Neural cell (in vitro differentiated cells): ENCODE results near the gene FXYD6. TPM values are rescaled to one million over a fixed set of nuclear protein-coding genes. Genes with fewer than 3 reads are reported as not detected.

Experiments used
- H2AFZ ChIP-seq: fragments of 200-600, 300-800 bp; sonication (generic), shearing (Covaris generic); 2 replicates; pipeline ENCODE4 v1.6.0; 2014; ENCODE audit warnings: low read depth, mild to moderate bottlenecking, antibody characterized with exemption, low read length, moderate library complexity
- H3F3A ChIP-seq: fragments of 200-600 bp; shearing (Covaris generic); 2 replicates; pipeline ENCODE4 v1.6.1; 2016; ENCODE audit warnings: mild to moderate bottlenecking, moderate library complexity, mixed read lengths, antibody characterized with exemption, low read length; ENCODE audit not compliant: insufficient read depth, poor library complexity, severe bottlenecking
- H3K27ac ChIP-seq: fragments of 200-600, 300-800 bp; sonication (generic), shearing (Covaris generic); 2 replicates; pipeline ENCODE4 v1.5.1; 2014; ENCODE audit warnings: mild to moderate bottlenecking, low read length, moderate library complexity
- H3K27me3 ChIP-seq: fragments of 300-800, 200-600 bp; sonication (generic), shearing (Covaris generic); 2 replicates; pipeline ENCODE4 v1.6.0; 2014; ENCODE audit warnings: mild to moderate bottlenecking, low read depth, low read length, moderate library complexity; ENCODE audit not compliant: insufficient read depth
- H3K36me3 ChIP-seq: fragments of 300-800, 200-600 bp; sonication (generic), shearing (Covaris generic); 2 replicates; pipeline ENCODE4 v1.5.1; 2014; ENCODE audit warnings: mild to moderate bottlenecking, antibody characterized with exemption, low read length, moderate library complexity; ENCODE audit not compliant: insufficient read depth
- H3K4me2 ChIP-seq: fragments of 300-800, 200-600 bp; sonication (generic), shearing (Covaris generic); 2 replicates; pipeline ENCODE4 v1.6.0; 2014; ENCODE audit warnings: mild to moderate bottlenecking, low read length
- H3K4me3 ChIP-seq: fragments of 300-800, 200-600 bp; sonication (generic), shearing (Covaris generic); 2 replicates; pipeline ENCODE4 v1.5.1; 2014; ENCODE audit warnings: mild to moderate bottlenecking, low read length, moderate library complexity
- H3K79me2 ChIP-seq: fragments of 200-600 bp; shearing (Covaris generic); replicated peaks from 2 replicates; pipeline ENCODE4 v1.6.0; 2014; ENCODE audit warnings: mild to moderate bottlenecking, low read length, moderate library complexity; ENCODE audit not compliant: insufficient read depth
- H3K9ac ChIP-seq: fragments of 300-800, 200-600 bp; sonication (generic), shearing (Covaris generic); 2 replicates; pipeline ENCODE4 v1.6.1; 2016; ENCODE audit warnings: mild to moderate bottlenecking, low read length, mixed read lengths
- H3K9me2 ChIP-seq: fragments of 200-600 bp; shearing (Covaris generic); 2 replicates; pipeline ENCODE4 v1.6.1; 2016; ENCODE audit warnings: mild to moderate bottlenecking, low read length, mixed read lengths; ENCODE audit not compliant: insufficient read depth
- H3K9me3 ChIP-seq: fragments of 200-600, 300-800 bp; sonication (generic), shearing (Covaris generic); 2 replicates; pipeline ENCODE4 v1.6.1; 2016; ENCODE audit warnings: mild to moderate bottlenecking, mixed run types, low read length, moderate library complexity, mixed read lengths
- H4K20me1 ChIP-seq: fragments of 200-600 bp; shearing (Covaris generic); 2 replicates; pipeline ENCODE4 v1.6.1; 2016; ENCODE audit warnings: mild to moderate bottlenecking, mixed run types; ENCODE audit not compliant: insufficient read depth
- EP300 ChIP-seq: fragments of 450-650 bp; conservative IDR thresholded peaks from 2 replicates; pipeline ENCODE4 v1.6.1; 2014; ENCODE audit warnings: antibody characterized with exemption, mild to moderate bottlenecking, moderate library complexity; ENCODE audit not compliant: poor library complexity, severe bottlenecking
- EZH2 ChIP-seq: fragments of 200-600, 300-800 bp; shearing (Covaris generic), sonication (generic); IDR thresholded peaks from 2 replicates; pipeline ENCODE4 v1.6.1; 2014; ENCODE audit warnings: antibody characterized with exemption, low read length, borderline replicate concordance, mild to moderate bottlenecking; ENCODE audit not compliant: insufficient read depth, poor library complexity, severe bottlenecking
- MXI1 ChIP-seq: fragments of 450-650 bp; conservative IDR thresholded peaks from 2 replicates; pipeline ENCODE4 v1.6.1; 2014; ENCODE audit warnings: antibody characterized with exemption, mild to moderate bottlenecking; ENCODE audit not compliant: poor library complexity, severe bottlenecking
- POLR2AphosphoS5 ChIP-seq: IDR thresholded peaks from 2 replicates; pipeline ENCODE4 v1.6.1; 2012
- RAD21 ChIP-seq: fragments of 450-650 bp; conservative IDR thresholded peaks from 2 replicates; pipeline ENCODE4 v1.6.1; 2014; ENCODE audit warnings: antibody characterized with exemption, mild to moderate bottlenecking, moderate library complexity
- SMC3 ChIP-seq: fragments of 450-650 bp; conservative IDR thresholded peaks from 2 replicates; pipeline ENCODE4 v1.6.1; 2014; ENCODE audit warnings: antibody characterized with exemption, mild to moderate bottlenecking, moderate library complexity; ENCODE audit not compliant: poor library complexity
- TAF1 ChIP-seq: IDR thresholded peaks from 2 replicates; pipeline ENCODE4 v1.6.1; 2012; ENCODE audit warnings: low read depth
- polyA plus RNA-seq: library from polyadenylated mRNA; depleted of rRNA; stranded (reverse); fragments of >200 nt; gene quantifications from 2 replicates; pipeline ENCODE4 v1.2.3, GENCODE V29; 2014
- TF ChIP-seq, protein P1 (sequence below): fragments of 450-650 bp; IDR thresholded peaks from 2 replicates; pipeline ENCODE4 v1.5.1; 2014; ENCODE audit warnings: antibody characterized with exemption, mild to moderate bottlenecking, moderate library complexity; ENCODE audit not compliant: poor library complexity, severe bottlenecking
- TF ChIP-seq, protein P2 (sequence below): IDR thresholded peaks from 2 replicates; pipeline ENCODE4 v1.6.1; 2012; ENCODE audit warnings: borderline replicate concordance

FXYD6 gene
- polyA plus RNA-seq, 1 donor from 2014 or later = 218 TPM

DNA sequence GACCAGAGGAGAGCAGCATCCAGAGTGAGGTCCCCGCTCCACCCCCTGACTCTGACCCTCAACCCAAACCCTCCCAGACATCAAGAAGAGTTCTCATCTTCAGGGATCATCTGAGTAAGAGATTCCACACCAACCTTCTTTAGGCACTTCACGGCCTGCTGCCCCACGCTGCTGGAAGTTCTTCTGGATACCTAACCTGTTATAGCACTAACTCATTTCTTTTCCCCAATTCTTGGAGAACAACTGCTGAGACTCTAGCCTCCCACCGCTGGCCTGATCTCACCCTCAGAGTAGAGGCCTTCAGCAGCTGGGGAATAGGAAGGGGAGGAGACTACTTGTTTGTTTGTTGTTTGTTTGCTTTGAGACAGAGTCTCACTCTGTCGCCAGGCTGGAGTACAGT lies 45.4 kb upstream of the FXYD6 start:
- H3K27me3 ChIP-seq = no peaks in the 10 kb centered on the region
- H4K20me1 ChIP-seq = no peaks in the 10 kb centered on the region
- H3K9me2 ChIP-seq = no peaks in the 10 kb centered on the region
- TF ChIP-seq, protein P1, sequence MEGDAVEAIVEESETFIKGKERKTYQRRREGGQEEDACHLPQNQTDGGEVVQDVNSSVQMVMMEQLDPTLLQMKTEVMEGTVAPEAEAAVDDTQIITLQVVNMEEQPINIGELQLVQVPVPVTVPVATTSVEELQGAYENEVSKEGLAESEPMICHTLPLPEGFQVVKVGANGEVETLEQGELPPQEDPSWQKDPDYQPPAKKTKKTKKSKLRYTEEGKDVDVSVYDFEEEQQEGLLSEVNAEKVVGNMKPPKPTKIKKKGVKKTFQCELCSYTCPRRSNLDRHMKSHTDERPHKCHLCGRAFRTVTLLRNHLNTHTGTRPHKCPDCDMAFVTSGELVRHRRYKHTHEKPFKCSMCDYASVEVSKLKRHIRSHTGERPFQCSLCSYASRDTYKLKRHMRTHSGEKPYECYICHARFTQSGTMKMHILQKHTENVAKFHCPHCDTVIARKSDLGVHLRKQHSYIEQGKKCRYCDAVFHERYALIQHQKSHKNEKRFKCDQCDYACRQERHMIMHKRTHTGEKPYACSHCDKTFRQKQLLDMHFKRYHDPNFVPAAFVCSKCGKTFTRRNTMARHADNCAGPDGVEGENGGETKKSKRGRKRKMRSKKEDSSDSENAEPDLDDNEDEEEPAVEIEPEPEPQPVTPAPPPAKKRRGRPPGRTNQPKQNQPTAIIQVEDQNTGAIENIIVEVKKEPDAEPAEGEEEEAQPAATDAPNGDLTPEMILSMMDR = no peak
- TF ChIP-seq TAF1 (no peak), SMC3 (no peak), POLR2AphosphoS5 (no peak), RAD21 (no peak), EP300 (no peak), EZH2 (no peak), MXI1 (no peak)
- TF ChIP-seq, protein P2, sequence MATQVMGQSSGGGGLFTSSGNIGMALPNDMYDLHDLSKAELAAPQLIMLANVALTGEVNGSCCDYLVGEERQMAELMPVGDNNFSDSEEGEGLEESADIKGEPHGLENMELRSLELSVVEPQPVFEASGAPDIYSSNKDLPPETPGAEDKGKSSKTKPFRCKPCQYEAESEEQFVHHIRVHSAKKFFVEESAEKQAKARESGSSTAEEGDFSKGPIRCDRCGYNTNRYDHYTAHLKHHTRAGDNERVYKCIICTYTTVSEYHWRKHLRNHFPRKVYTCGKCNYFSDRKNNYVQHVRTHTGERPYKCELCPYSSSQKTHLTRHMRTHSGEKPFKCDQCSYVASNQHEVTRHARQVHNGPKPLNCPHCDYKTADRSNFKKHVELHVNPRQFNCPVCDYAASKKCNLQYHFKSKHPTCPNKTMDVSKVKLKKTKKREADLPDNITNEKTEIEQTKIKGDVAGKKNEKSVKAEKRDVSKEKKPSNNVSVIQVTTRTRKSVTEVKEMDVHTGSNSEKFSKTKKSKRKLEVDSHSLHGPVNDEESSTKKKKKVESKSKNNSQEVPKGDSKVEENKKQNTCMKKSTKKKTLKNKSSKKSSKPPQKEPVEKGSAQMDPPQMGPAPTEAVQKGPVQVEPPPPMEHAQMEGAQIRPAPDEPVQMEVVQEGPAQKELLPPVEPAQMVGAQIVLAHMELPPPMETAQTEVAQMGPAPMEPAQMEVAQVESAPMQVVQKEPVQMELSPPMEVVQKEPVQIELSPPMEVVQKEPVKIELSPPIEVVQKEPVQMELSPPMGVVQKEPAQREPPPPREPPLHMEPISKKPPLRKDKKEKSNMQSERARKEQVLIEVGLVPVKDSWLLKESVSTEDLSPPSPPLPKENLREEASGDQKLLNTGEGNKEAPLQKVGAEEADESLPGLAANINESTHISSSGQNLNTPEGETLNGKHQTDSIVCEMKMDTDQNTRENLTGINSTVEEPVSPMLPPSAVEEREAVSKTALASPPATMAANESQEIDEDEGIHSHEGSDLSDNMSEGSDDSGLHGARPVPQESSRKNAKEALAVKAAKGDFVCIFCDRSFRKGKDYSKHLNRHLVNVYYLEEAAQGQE = no peak
- H3K4me3 ChIP-seq = no peak overlapping the region
- no peak overlapping the region for H2AFZ ChIP-seq
- H3F3A ChIP-seq = no peaks in the 10 kb centered on the region
- no peaks in the 10 kb centered on the region for H3K9me3 ChIP-seq
- H3K4me2 ChIP-seq = no peak overlapping the region
- H3K9ac ChIP-seq = no peak overlapping the region
- H3K27ac ChIP-seq = no peak overlapping the region
- H3K79me2 ChIP-seq = no peaks in the 10 kb centered on the region
- H3K36me3 ChIP-seq = no peaks in the 10 kb centered on the region

DNA sequence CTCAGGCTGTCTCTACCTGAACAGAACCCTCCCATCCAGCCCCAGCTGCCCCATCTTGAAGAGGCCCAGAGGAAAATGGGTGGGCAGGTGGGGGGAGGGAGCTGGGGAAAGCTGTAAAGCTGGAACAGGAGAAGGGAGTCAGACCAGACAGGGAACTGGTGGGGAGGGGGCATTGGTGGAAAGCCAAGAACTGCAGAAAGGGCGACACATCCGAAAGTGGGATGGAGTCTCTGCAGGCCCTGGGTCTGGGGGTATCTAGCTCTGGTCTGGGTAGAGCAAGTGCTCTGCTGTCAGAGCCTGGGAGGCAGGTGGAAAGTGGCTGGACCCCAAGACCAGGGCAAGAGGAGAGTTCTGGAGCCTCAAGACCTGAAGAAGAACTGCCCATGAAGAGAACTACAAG lies 45.0 kb upstream of the FXYD6 start:
- Histone ChIP-seq H3K9me2 (no peaks in the 10 kb centered on the region), H3K27ac (no peak overlapping the region), H2AFZ (no peak overlapping the region), H3K9ac (no peak overlapping the region), H3K79me2 (no peaks in the 10 kb centered on the region), H3K4me3 (no peak overlapping the region), H3K27me3 (no peaks in the 10 kb centered on the region), H3K4me2 (no peak overlapping the region), H4K20me1 (no peaks in the 10 kb centered on the region), H3K36me3 (no peaks in the 10 kb centered on the region), H3K9me3 (no peaks in the 10 kb centered on the region), H3F3A (no peaks in the 10 kb centered on the region)
- TF ChIP-seq, protein P1 = no peak
- TF ChIP-seq POLR2AphosphoS5 = no peak
